Glomerular endothelial cell (primary cell): ENCODE results near the gene CARD16. TPM values are rescaled to one million over a fixed set of nuclear protein-coding genes. Genes with fewer than 3 reads are reported as not detected.

Experiments
- DNase-seq: peaks from one replicate; pipeline ENCODE4 v3.0.0-alpha.2; 2011; ENCODE audit warnings: low read depth, low spot score; ENCODE audit errors: extremely low read depth
- total RNA-seq: library from RNA; depleted of rRNA; stranded (reverse); fragments of >200 nt; gene quantifications from 2 replicates; pipeline ENCODE4 v1.2.3, GENCODE V29; 2015

Gene CARD16
- total RNA-seq, 1 donor from 2014 or later = 54.7 TPM

DNA sequence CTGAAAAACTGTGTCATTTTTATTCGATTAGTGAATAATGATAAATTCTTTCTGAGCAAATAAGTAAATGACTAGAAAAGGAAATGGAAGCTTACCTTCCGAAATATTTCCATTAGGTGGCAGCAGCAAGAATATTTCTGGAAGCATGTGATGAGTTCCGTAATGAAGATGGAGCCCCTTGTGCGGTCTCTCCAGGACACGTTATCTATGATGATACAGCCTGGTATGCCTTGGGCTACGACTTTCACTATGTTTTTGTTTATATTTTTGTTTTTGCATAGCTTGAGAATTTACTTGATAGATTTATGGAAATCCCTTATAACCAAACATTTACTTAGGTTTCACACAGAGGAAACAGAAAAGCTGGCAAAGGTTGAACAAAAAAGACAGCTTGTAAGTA, 47.8 kb downstream of the CARD16 start:
- no peak for DNase-seq

DNA sequence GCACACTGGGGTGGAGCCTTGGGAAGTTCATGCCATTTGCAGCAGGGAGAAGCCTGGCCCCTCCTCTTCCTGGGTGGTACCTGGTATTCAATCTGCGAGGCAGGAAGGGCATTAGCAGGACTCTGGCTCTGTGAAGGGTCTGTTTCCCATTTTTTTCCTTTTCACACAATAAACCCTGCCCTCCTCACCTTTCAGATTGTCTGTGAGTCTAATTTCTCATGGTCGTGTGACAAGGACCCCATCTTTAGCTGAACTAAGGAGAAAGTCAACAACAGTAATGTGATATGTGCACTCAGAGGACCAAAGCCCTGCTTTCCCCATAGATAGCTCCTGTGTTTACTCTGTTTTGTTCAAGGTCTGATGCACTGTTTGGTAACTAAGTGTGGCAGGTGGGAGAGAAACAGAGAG, 50.1 kb downstream of the CARD16 start:
- no peak for DNase-seq

DNA sequence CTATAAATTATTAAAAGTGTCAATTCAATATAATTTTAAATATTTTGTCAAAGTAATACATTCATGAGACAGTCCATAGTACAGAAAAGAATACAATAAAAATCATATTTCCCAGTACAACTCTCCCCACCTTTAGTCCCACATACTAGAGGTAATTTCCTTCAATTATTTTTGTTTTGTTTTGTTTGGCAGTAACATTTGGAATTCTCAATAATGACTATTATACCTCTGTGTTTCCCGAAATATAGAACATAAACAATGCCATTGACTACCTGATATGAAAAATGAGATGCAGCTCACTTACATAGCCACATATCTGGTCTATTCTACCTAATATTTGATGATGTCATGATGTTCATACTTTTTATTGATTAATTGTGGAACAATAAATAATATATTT, 52.4 kb downstream of the CARD16 start:
- DNase-seq = no peak

DNA sequence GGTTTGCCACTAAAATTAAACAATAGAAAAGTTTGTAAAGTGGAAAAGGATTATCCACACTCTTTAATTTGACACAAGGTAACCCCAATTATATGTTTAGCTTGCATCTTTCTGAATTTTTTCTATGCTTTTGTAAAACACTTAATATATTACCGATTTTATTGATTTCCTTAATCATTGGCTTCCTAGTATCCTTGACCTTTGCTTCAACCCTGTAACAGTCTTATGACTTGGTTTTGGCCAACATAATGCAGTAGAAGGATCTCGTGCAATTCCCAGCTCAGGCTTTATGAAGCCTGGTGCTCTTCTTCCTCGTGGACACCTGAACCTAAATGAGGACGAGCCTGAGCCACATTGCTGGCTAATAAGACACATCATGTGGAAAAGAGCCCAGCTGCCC, 53.1 kb downstream of the CARD16 start:
- no peak for DNase-seq

Other genes with a start within 250 kb of the CARD16 start
- 1.0 and 3.0 TPM in 2 replicates for gene CASP12, start 146.9 kb downstream of the CARD16 start, total RNA-seq
- 159 and 1,759 TPM in 2 replicates for gene CASP4, start 76.8 kb downstream of the CARD16 start, total RNA-seq
- not detected in 2 replicates for gene CASP5, start 22.2 kb downstream of the CARD16 start, total RNA-seq
- gene CASP1, start 10.2 kb downstream of the CARD16 start, total RNA-seq = 32.0 and 40.8 TPM in 2 replicates
- not detected in 2 replicates for gene CARD18, start 94.4 kb upstream of the CARD16 start, total RNA-seq